Activated naive CD8-positive, alpha-beta T cell (primary cell): Measurements from ENCODE around the gene PGC.

ENCODE experiments used
- H3K27ac Mint-ChIP-seq: one replicate; pipeline ENCODE4 v1.8.0; 2021; ENCODE audit warnings: mixed read lengths
- H3K27me3 Mint-ChIP-seq: one replicate; pipeline ENCODE4 v1.8.0; 2021; ENCODE audit warnings: mixed read lengths
- H3K36me3 Mint-ChIP-seq: one replicate; pipeline ENCODE4 v1.8.0; 2021; ENCODE audit warnings: mixed read lengths
- H3K4me1 Mint-ChIP-seq: one replicate; pipeline ENCODE4 v1.8.0; 2021; ENCODE audit warnings: low read depth, mixed read lengths
- H3K4me3 Mint-ChIP-seq: one replicate; pipeline ENCODE4 v1.8.0; 2021; ENCODE audit warnings: mild to moderate bottlenecking, mixed read lengths
- H3K9me3 Mint-ChIP-seq: one replicate; pipeline ENCODE4 v1.8.0; 2021; ENCODE audit warnings: low read depth, mixed read lengths

Gene PGC

DNA sequence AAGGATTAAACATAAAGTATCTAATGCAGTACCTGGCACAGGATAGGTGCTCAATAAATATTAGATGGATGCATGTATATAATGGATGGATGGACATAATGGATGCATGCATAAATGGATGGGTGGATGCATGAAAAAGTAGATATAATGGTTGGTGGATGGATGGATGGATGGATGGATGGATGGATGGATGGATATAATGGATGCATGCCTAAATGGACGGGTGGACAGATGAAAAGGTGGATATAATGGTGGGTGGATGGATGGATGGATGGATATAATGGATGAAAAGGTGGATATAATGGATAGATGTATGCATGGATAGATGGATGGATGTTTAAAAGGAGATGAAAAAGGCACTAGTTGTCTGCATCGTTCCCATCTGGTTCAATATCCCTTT, 37.8 kb downstream of the PGC start:
- no peaks in the 10 kb centered on the region for H3K27me3 Mint-ChIP-seq
- H3K4me3 Mint-ChIP-seq: no peak overlapping the region
- H3K36me3 Mint-ChIP-seq: peaks cover 3% of the 10 kb centered on the region
- H3K9me3 Mint-ChIP-seq: no peaks in the 10 kb centered on the region
- peaks cover 25% of the 10 kb centered on the region for H3K4me1 Mint-ChIP-seq
- no peak overlapping the region for H3K27ac Mint-ChIP-seq

DNA sequence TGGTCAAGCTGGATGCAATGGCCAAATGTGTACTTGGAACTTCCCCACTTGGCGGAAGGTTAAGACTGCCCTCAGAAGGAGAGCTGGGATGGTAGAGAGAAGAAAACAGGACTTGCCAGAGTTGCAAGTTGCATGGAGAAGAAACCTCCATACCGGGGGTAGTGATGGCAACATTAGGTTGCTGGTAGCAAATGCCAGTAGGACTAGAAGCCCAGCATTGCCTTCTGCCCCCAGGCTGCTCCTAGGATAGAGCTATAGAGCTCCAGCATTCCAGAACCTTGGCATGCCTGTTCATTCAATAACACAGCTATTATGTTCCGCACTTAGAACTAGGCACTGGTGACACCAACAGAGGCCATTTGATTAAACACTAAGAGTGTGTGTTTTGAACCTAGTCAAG, 38.3 kb downstream of the PGC start:
- Mint-ChIP-seq H3K27ac (peak overlapping the region; percentile 83), H3K4me1 (peaks cover 24% of the 10 kb centered on the region), H3K27me3 (no peaks in the 10 kb centered on the region), H3K9me3 (no peaks in the 10 kb centered on the region), H3K4me3 (no peak overlapping the region), H3K36me3 (peaks cover 3% of the 10 kb centered on the region)

DNA sequence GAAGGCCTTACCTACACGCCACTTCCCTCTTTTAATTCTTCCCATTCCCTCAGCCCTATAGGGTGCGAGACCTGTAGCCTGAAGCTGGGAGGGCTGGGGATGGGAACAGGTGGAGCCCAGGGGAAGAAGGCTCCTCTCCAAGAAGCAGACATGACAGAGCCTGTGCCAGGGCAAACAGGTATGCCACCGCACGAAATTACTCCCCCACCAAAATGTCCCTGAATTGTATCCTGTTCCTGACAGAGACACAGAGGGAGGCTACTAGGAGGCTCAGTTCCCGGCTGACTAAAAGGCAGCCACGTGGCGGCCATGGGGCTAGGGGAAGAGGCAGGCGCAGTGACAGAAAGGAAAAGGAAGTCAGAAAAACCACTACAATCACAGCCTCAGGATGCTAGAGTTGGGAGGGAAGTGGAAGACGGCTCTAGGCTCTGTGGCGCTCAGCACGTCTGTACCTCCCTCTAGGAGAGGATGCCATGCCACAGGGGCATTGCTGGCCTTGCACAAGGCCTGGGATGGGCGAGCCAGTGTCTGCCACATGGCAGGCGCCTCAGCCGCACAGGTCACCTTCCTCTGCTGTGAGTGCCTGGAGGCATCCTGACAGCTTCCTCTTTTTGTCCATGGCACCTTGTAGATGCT, 39.5 kb downstream of the PGC start:
- peak overlapping the region; percentile 42 for H3K4me3 Mint-ChIP-seq
- no peaks in the 10 kb centered on the region for H3K9me3 Mint-ChIP-seq
- H3K36me3 Mint-ChIP-seq: peaks cover 3% of the 10 kb centered on the region
- no peaks in the 10 kb centered on the region for H3K27me3 Mint-ChIP-seq
- peak overlapping the region; percentile 94 for H3K27ac Mint-ChIP-seq
- peaks cover 24% of the 10 kb centered on the region for H3K4me1 Mint-ChIP-seq

DNA sequence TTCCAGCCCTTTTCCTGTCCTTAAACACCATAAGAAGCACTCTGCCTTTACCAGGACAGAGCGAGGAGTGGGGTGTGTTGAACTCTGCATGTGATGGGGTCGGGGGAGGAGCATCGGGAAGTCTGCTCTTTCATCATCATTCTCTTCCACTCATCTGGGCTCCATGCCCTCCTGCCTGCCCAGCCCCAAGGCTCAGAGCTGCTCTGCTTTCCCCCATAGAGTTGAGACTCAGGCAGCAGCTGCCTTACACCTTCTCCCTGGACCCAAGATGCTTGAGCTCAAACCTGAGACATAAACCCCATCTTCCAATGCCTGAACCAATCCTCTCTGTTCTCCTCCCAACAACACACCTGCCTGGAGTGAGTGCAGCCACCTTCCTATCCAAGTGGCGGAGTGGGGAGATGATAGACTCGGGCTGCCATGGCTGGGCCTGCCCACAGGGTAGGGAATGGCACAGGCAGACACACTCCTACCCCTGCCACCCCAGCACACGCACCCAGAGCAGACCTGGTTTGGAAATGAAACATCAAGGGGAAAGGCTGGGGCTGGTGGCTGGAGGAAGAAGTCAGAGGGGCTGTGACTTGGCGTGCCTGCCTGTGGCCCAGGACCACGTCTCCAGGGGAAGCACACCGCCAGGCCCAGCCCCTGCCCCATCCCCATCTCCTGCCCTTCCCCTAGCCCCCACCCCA, 40.2 kb downstream of the PGC start:
- peak overlapping the region; percentile 42 for H3K4me3 Mint-ChIP-seq
- peak overlapping the region; percentile 94 for H3K27ac Mint-ChIP-seq
- peaks cover 3% of the 10 kb centered on the region for H3K36me3 Mint-ChIP-seq
- H3K27me3 Mint-ChIP-seq: no peaks in the 10 kb centered on the region
- no peaks in the 10 kb centered on the region for H3K9me3 Mint-ChIP-seq
- H3K4me1 Mint-ChIP-seq: peaks cover 24% of the 10 kb centered on the region

DNA sequence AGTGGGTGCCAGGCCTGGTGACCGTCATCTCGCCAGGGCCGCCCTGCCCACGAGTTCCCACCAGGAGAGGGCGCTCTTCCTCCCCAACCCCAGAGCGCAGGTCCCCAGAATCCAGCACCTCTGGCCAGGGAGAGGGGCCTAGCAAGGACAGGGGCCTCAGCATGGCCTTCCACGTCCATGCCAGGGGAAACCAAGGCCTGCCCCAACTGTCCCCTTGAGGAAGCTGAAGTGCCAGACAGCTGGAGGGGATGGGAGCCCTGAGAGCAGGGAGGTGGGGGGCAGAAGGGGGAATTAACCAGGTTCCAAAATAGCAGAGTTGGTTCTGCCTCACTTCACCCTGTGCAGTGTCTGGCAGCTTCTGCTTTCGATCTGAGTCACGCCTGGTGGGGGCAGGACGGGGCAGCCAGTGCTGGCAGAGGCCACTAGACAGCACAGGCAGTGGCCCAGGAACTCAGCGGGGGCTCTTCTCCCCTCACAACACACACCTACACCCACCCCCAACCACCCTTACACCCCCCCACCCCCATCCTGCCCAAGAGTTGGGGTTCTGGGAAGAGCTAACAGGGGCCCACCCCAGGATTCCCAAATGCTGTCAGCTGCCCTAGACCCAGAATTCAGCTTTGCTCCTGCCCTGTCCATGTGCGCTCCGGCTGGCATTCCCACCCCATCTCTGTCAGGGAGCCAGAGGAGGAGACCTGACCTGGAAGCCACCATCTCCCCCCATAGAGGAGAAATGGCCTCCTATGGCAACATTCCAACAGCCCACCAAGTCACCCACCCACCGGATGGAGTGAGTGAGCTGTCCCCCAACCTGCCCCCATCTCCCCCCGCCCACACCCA, 41.0 kb downstream of the PGC start:
- peak overlapping the region; percentile 40 for H3K4me3 Mint-ChIP-seq
- no peaks in the 10 kb centered on the region for H3K9me3 Mint-ChIP-seq
- peak overlapping the region; percentile 94 for H3K27ac Mint-ChIP-seq
- H3K27me3 Mint-ChIP-seq: no peaks in the 10 kb centered on the region
- peaks cover 3% of the 10 kb centered on the region for H3K36me3 Mint-ChIP-seq
- peaks cover 24% of the 10 kb centered on the region for H3K4me1 Mint-ChIP-seq

DNA sequence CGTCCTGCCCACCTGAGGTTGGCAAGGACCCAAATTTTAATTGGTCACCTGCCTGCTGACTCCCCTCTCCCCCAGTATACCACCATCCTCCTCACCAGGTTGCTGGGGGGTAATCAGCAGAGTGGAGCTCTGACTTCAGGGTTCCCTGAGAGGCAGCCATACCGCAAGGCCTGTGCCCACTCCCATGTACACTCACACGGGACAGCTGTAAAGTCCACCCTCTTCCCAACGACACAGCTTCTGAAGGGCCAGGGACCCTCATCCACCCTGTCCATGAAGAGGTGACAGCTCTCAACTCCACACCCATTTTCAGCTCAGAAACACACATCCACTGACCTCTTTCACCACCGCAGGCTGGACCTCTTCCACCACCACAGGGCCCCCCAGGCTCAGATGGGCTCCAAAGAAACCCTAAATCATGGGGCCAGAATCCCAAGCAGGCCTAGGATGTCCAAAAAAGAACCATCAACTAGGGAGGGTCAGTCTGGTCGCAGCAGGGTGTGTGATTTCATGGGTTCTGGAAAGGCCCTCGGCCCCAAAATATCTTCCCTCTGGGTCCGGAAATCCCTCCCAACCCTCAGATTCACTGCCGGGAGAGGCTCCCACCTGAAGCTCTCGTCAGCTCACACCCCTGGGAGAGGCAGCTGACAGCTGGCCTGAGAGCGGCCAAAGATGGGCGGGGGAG, 41.7 kb downstream of the PGC start:
- Mint-ChIP-seq H3K4me3 (no peak overlapping the region), H3K27ac (no peak overlapping the region), H3K36me3 (no peaks in the 10 kb centered on the region), H3K9me3 (no peaks in the 10 kb centered on the region), H3K27me3 (no peaks in the 10 kb centered on the region), H3K4me1 (peaks cover 24% of the 10 kb centered on the region)

DNA sequence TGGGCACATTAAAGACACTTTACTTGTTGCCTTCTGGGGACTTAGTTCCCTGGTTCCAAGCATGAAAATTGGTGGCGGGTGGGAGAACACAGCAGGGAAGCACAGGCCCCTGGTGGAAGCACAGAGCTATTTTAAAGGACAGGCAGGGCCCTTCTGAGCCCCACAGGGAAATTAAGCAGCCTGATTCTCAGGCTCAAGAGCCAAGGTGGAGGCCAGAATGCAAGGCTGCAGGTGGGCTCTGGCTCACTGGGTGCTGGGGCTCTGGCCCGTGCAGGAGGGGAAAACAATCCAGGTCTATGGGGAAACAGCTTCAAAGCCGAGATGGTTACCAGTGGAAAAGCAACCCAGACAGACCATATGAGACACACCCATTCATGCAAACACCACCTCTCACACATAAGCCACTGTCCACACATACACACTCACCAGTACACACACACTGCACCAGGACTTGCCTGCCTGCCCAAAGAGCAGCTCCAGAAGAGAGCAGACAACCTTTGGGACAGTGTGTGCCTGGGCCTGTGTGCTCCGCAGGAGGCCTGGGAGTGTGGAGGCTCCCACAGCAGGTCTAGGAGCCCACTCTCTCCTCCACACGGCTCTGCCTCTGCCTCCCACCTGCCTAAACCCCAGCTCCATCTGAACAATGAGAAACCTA, 42.4 kb downstream of the PGC start:
- H3K4me3 Mint-ChIP-seq: no peak overlapping the region
- H3K36me3 Mint-ChIP-seq: no peaks in the 10 kb centered on the region
- no peaks in the 10 kb centered on the region for H3K27me3 Mint-ChIP-seq
- H3K9me3 Mint-ChIP-seq: no peaks in the 10 kb centered on the region
- H3K4me1 Mint-ChIP-seq: peaks cover 24% of the 10 kb centered on the region
- peak overlapping the region; percentile 34 for H3K27ac Mint-ChIP-seq

DNA sequence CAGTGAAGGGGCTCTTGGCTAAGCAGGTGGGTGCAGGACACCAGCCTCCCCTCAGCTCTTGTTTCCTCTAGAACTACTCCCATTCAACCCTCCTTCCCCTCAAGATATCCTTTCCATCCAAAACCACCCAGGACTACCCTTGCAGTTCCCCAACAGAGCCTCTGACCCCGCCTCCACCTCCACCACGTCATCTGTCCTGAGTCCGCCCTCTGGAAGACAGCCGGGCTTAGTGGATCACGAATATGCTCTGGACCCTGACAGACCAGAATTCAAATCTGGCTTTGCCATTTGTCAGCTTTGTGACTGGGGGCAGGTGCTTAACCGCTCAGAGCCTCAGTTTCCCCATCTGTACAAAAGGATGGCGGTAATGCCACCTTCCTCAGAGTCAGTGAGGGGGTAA, 43.2 kb downstream of the PGC start:
- Mint-ChIP-seq H3K27me3 (no peaks in the 10 kb centered on the region), H3K36me3 (no peaks in the 10 kb centered on the region), H3K4me3 (no peak overlapping the region), H3K27ac (no peak overlapping the region), H3K4me1 (peaks cover 24% of the 10 kb centered on the region), H3K9me3 (no peaks in the 10 kb centered on the region)

DNA sequence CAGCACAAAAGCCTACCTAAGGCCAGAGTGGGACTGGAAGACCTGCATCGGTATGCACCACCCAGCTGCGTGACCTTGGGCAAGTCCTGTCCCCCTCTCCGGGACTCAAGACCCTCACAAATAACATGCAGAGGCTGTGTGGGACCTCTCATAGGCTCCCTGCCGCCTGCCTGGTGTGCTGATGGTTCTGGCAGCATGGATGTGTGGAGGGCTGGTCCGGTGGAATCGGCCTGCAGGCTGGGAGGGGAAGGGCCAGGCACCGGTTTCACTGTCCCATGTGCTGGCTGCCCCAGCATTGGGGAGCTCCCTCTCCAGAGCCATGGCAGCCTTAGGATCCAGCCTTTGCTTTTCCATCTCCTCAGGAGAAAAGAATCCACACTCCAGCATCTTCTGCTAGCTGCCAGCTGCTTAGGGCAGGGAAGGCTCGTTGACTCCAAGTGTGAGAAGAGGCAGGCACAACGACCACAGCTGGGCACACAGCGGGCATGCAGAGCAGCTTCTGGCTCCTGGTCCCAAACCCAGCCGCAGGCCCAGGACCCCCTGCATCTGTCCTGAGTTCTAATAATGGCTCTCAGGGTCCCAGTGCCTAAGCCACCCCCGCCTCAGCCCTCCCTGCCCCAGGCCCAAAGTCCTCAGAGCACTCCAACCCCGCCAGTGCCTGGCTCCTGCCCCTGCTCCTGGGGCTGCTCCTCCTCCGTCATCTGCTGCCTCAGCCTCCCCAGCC, 44.3 kb downstream of the PGC start:
- no peak overlapping the region for H3K27ac Mint-ChIP-seq
- H3K4me3 Mint-ChIP-seq: no peak overlapping the region
- peaks cover 17% of the 10 kb centered on the region for H3K4me1 Mint-ChIP-seq
- H3K9me3 Mint-ChIP-seq: no peaks in the 10 kb centered on the region
- no peaks in the 10 kb centered on the region for H3K36me3 Mint-ChIP-seq
- no peaks in the 10 kb centered on the region for H3K27me3 Mint-ChIP-seq

DNA sequence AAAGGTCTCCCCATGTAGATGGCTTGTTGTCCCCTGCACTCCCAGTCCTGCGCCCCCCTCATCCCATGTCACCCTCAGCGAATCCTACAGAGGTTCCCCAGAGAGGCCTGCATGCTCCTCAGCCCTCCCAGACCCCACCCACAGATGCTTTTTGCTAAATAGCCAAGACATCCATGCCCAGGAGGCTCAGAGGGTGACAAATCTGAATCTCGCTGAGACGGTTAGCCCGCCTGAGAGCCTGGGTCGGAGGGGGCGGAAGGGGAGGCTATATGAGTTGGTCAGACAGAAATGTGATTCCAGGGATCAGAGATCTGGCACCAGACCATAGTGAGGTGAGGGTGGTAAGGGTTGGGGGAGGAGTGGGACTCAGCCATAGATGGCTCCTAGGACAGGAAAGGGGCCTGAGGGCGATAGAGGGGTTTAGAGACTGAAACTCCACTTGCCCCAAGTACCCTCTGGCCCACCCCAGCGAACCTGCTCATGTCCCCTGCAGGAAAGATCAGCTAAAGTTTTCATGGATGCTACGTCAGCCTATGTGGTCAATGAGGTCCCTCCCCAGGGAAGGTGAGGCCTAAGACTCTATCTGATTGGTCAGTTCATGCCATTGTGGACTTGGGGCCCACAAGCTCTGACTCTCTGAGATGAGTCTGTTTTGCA, 45.0 kb downstream of the PGC start:
- Mint-ChIP-seq H3K4me1 (peaks cover 10% of the 10 kb centered on the region), H3K36me3 (no peaks in the 10 kb centered on the region), H3K27ac (no peak overlapping the region), H3K9me3 (no peaks in the 10 kb centered on the region), H3K4me3 (no peak overlapping the region), H3K27me3 (no peaks in the 10 kb centered on the region)

DNA sequence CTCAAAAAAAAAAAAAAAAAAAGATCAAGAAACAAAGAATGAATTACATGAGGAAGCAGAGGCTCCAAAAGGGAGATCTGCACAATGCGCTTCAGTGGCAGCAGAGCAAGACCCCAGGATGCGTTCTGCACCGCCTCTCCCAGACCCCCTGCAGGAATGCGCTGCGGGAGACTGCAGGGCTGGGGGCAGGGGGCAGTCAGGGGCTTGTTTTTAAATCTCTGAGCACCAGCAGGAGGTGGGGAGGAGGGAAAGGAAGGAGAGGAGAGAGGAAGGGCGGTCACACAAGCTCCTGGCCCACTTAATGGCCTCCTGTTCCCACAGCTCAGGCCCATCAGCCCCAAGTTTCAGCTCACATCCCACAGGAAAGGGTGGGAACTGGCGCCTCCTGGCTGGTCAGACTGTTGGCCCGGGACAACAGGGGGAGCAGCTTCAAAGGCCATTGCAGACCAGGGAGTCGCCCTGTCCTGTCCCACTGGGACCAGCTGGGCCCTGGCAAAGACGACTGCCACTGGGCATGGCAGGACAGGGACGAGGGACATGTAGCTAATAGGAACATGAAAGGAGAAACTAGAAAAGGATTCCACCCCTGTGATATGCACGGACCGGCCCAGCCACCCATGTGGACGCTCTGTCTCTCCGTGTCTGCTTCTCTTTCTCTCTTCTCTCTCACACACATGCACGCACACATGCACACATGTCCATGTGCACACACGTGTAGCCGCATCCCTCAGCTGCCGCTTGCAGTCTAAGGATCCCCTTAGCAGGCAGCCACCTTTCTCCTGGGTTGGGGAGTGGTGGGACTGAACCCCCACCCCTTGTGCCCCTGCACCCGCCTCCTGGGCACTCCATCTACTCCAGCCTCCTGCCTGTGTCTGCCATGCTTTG, 46.5 kb downstream of the PGC start:
- no peak overlapping the region for H3K4me3 Mint-ChIP-seq
- no peaks in the 10 kb centered on the region for H3K9me3 Mint-ChIP-seq
- no peaks in the 10 kb centered on the region for H3K4me1 Mint-ChIP-seq
- H3K36me3 Mint-ChIP-seq: no peaks in the 10 kb centered on the region
- no peaks in the 10 kb centered on the region for H3K27me3 Mint-ChIP-seq
- H3K27ac Mint-ChIP-seq: no peak overlapping the region

DNA sequence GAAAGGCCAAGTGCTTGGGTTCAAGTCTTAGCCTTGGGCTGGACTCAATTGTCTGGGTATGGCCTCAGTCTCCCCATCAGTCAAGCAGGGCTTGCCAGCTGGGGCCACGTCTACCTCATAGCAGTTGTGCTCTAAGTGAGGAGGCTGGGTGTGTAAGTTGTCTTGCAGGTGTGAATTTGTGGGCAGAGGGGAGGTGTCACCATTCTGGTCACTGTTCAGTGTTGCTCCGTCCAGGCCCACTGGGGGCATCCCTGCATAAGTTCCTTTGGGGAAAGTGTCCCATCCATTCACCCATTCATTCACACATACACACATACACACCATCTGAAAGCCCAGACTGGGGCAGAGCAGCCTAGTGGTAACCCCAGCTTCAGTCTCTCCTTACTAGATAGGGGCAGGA, 48.1 kb downstream of the PGC start:
- Mint-ChIP-seq H3K4me1 (no peaks in the 10 kb centered on the region), H3K27me3 (no peaks in the 10 kb centered on the region), H3K27ac (no peak overlapping the region), H3K9me3 (no peaks in the 10 kb centered on the region), H3K4me3 (no peak overlapping the region), H3K36me3 (no peaks in the 10 kb centered on the region)
